ENCODE measurements around the gene ACTG1. TPM values are rescaled to one million over a fixed set of nuclear protein-coding genes. Genes with fewer than 3 reads are reported as not detected.

Gene ACTG1
- total RNA-seq, 1 donor from 2014 or later, result 2,949 TPM

- Mint-ChIP-seq H3K27me3 (no peaks in the 10 kb centered on the region), H3K4me1 (no peaks in the 10 kb centered on the region), H3K27ac (no peak overlapping the region), H3K4me3 (no peak overlapping the region), H3K9me3 (no peaks in the 10 kb centered on the region), H3K36me3 (ENCODE audit: low read depth) (no peaks in the 10 kb centered on the region)
- DNase-seq, result no peak
- ATAC-seq (ENCODE audit: low read depth), result no peak
- ChIA-PET POLR2A (interaction anchor here (0.6 kb wide), 1 partner anchor 71 kb away, joined by 3 read pairs; no protein-coding TSS in a partner anchor), CTCF (no interaction called here)
- TF ChIP-seq CTCF (IDR thresholded peaks at IDR 0.05), result no peak
- intact Hi-C loops (cut with micrococcal nuclease), result no loop called here
Observed at GRCh38 chr17:81468770-81469121, 43.9 kb downstream of the ACTG1 start.

GRCh38 chr17:81468111-81468769, 44.4 kb downstream of the ACTG1 start:
- intact Hi-C loops (cut with micrococcal nuclease), result no loop called here
- no peak for ATAC-seq (ENCODE audit: low read depth)
- H3K27me3 Mint-ChIP-seq, result no peaks in the 10 kb centered on the region
- POLR2A ChIA-PET, result no interaction called here
- DNase-seq, result no peak
- H3K27ac Mint-ChIP-seq, result no peak overlapping the region
- H3K36me3 Mint-ChIP-seq (ENCODE audit: low read depth), result no peaks in the 10 kb centered on the region
- no peaks in the 10 kb centered on the region for H3K9me3 Mint-ChIP-seq
- CTCF ChIA-PET, result no interaction called here
- no peak overlapping the region for H3K4me3 Mint-ChIP-seq
- H3K4me1 Mint-ChIP-seq, result no peaks in the 10 kb centered on the region
- TF ChIP-seq CTCF (IDR thresholded peaks at IDR 0.05), result no peak

- Mint-ChIP-seq H3K4me1 (no peaks in the 10 kb centered on the region), H3K27me3 (no peaks in the 10 kb centered on the region), H3K27ac (no peak overlapping the region), H3K9me3 (no peaks in the 10 kb centered on the region), H3K36me3 (ENCODE audit: low read depth) (no peaks in the 10 kb centered on the region), H3K4me3 (no peak overlapping the region)
- TF ChIP-seq CTCF (IDR thresholded peaks at IDR 0.05), result no peak
- ATAC-seq (ENCODE audit: low read depth) (no peak), DNase-seq (no peak)
- POLR2A ChIA-PET, result interaction anchor here (0.6 kb wide), 1 partner anchor 188 kb away, joined by 3 read pairs; no protein-coding TSS in a partner anchor
- CTCF ChIA-PET, result no interaction called here
- intact Hi-C loops (cut with micrococcal nuclease), result no loop called here
Observed at GRCh38 chr17:81466564-81467472, 45.8 kb downstream of the ACTG1 start.

- Mint-ChIP-seq H3K4me3 (no peak overlapping the region), H3K4me1 (no peaks in the 10 kb centered on the region)
Observed at GRCh38 chr17:81465910-81466309, 46.7 kb downstream of the ACTG1 start.

More at GRCh38 chr17:81465910-81466309, 46.7 kb downstream of the ACTG1 start:
- ATAC-seq (ENCODE audit: low read depth), result no peak
- ChIA-PET CTCF (no interaction called here), POLR2A (interaction anchor here (0.5 kb wide), 1 partner anchor 25 kb away, joined by 3 read pairs; no protein-coding TSS in a partner anchor)
- no peaks in the 10 kb centered on the region for H3K9me3 Mint-ChIP-seq
- intact Hi-C loops (cut with micrococcal nuclease), result no loop called here
- no peak overlapping the region for H3K27ac Mint-ChIP-seq
- no peak for TF ChIP-seq CTCF (IDR thresholded peaks at IDR 0.05)
- DNase-seq, result no peak
- no peaks in the 10 kb centered on the region for H3K27me3 Mint-ChIP-seq
- H3K36me3 Mint-ChIP-seq (ENCODE audit: low read depth), result no peaks in the 10 kb centered on the region
